ENCODE data around the gene CLSTN2. TPM values are rescaled to one million over a fixed set of nuclear protein-coding genes. Genes with fewer than 3 reads are reported as not detected.

CLSTN2 gene
- total RNA-seq, 1 donor from 2014 or later = 0.74 TPM

DNA sequence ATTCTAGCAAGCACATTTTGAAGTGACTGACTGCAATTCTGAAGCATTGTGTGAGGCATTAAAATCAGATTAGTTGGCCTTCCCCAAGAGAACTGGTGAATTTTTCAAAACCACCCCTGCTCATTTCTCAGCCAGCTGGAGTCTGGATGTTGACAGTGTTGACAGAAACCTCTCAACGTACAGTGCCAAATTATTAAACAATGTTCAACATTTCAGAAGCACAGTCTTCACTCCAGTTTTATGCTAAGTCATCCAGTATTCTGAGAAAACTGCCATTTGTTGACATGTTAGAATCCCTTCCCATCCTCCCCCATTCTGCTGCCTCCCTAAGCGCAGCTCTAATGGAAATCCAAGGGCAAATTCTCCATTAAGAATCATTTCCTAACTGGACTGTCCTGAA lies 373.6 kb downstream of the CLSTN2 start:
- Mint-ChIP-seq H3K27me3 (ENCODE audit: unreplicated experiment) (no peaks in the 10 kb centered on the region), H3K9me3 (ENCODE audit: unreplicated experiment) (no peaks in the 10 kb centered on the region), H3K36me3 (ENCODE audit: low read depth, unreplicated experiment) (no peaks in the 10 kb centered on the region), H3K4me3 (ENCODE audit: unreplicated experiment) (no peak overlapping the region), H3K4me1 (ENCODE audit: unreplicated experiment) (peaks cover 8% of the 10 kb centered on the region), H3K27ac (ENCODE audit: unreplicated experiment) (no peak overlapping the region)
- DNase-seq (ENCODE audit: low spot score) = no peak
- TF ChIP-seq, protein P1, sequence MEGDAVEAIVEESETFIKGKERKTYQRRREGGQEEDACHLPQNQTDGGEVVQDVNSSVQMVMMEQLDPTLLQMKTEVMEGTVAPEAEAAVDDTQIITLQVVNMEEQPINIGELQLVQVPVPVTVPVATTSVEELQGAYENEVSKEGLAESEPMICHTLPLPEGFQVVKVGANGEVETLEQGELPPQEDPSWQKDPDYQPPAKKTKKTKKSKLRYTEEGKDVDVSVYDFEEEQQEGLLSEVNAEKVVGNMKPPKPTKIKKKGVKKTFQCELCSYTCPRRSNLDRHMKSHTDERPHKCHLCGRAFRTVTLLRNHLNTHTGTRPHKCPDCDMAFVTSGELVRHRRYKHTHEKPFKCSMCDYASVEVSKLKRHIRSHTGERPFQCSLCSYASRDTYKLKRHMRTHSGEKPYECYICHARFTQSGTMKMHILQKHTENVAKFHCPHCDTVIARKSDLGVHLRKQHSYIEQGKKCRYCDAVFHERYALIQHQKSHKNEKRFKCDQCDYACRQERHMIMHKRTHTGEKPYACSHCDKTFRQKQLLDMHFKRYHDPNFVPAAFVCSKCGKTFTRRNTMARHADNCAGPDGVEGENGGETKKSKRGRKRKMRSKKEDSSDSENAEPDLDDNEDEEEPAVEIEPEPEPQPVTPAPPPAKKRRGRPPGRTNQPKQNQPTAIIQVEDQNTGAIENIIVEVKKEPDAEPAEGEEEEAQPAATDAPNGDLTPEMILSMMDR (IDR thresholded peaks at IDR 0.05; ENCODE audit: unreplicated experiment) = no peak

DNA sequence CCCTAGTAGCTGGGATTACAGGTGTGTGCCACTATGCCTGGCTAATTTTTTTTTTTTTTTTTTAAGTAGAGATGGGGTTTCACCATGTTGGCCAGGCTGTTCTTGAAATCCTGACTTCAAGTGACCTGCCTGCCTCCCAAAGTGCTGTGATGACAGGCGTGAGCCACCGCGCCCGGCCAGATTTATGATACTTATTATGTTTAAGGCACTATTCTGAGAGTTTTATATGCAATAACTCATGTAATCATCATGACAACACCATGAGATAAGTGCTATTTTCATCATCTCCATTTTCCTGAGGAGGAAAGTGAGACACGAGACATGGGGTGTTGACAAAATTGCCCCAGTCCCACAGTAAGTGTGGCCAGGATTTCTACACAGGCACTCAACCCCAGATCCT lies 376.4 kb downstream of the CLSTN2 start:
- no peak for DNase-seq (ENCODE audit: low spot score)
- H3K36me3 Mint-ChIP-seq (ENCODE audit: low read depth, unreplicated experiment) = no peaks in the 10 kb centered on the region
- no peaks in the 10 kb centered on the region for H3K9me3 Mint-ChIP-seq (ENCODE audit: unreplicated experiment)
- H3K4me1 Mint-ChIP-seq (ENCODE audit: unreplicated experiment) = no peaks in the 10 kb centered on the region
- no peak overlapping the region for H3K4me3 Mint-ChIP-seq (ENCODE audit: unreplicated experiment)
- H3K27ac Mint-ChIP-seq (ENCODE audit: unreplicated experiment) = no peak overlapping the region
- TF ChIP-seq, protein P1 (IDR thresholded peaks at IDR 0.05; ENCODE audit: unreplicated experiment) = no peak
- H3K27me3 Mint-ChIP-seq (ENCODE audit: unreplicated experiment) = no peaks in the 10 kb centered on the region

DNA sequence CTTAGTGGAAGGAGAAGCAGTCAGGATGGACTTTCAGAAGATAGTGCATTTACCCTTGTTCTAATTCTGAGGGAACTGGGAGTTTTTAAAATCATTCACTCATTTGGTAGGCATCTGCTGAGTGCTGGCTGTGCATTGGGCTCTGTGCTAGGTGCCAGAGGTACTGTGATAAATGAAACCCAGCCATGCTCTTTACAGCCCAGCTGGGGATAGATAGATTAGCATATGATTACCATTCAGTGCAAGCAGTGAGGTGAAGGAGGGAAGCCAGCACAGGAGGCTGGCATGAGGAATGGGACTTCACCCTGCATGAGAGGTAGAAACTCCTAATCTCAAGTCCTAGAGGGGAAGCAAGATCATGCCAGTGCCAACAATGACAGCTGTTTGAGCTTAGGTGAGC lies 381.0 kb downstream of the CLSTN2 start:
- no peaks in the 10 kb centered on the region for H3K36me3 Mint-ChIP-seq (ENCODE audit: low read depth, unreplicated experiment)
- H3K27ac Mint-ChIP-seq (ENCODE audit: unreplicated experiment) = no peak overlapping the region
- H3K9me3 Mint-ChIP-seq (ENCODE audit: unreplicated experiment) = no peaks in the 10 kb centered on the region
- TF ChIP-seq, protein P1 (IDR thresholded peaks at IDR 0.05; ENCODE audit: unreplicated experiment) = no peak
- no peaks in the 10 kb centered on the region for H3K27me3 Mint-ChIP-seq (ENCODE audit: unreplicated experiment)
- peaks cover 7% of the 10 kb centered on the region for H3K4me1 Mint-ChIP-seq (ENCODE audit: unreplicated experiment)
- no peak for DNase-seq (ENCODE audit: low spot score)
- no peak overlapping the region for H3K4me3 Mint-ChIP-seq (ENCODE audit: unreplicated experiment)

DNA sequence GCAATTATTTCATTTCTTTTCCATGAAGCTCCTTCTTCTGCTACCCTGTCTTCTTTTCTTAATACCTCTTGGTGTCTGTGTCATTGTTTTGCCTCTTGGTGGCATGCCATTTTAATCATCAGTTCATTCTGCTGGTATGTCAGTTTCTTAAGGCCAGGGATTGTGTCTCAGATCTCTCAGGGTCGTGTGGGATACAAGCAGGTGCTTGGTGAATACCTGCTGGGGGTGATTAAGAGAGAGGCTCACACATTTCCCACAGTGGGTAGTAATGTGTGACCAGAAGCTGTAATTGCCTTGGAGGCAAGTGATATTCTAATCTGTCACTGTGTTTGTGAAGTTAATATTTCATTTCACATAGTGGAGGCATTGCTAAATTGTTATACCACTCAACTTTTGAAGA lies 381.5 kb downstream of the CLSTN2 start:
- Mint-ChIP-seq H3K36me3 (ENCODE audit: low read depth, unreplicated experiment) (no peaks in the 10 kb centered on the region), H3K4me1 (ENCODE audit: unreplicated experiment) (peaks cover 9% of the 10 kb centered on the region), H3K4me3 (ENCODE audit: unreplicated experiment) (no peak overlapping the region), H3K27ac (ENCODE audit: unreplicated experiment) (no peak overlapping the region), H3K27me3 (ENCODE audit: unreplicated experiment) (no peaks in the 10 kb centered on the region), H3K9me3 (ENCODE audit: unreplicated experiment) (no peaks in the 10 kb centered on the region)
- TF ChIP-seq, protein P1 (IDR thresholded peaks at IDR 0.05; ENCODE audit: unreplicated experiment) = no peak
- DNase-seq (ENCODE audit: low spot score) = no peak

DNA sequence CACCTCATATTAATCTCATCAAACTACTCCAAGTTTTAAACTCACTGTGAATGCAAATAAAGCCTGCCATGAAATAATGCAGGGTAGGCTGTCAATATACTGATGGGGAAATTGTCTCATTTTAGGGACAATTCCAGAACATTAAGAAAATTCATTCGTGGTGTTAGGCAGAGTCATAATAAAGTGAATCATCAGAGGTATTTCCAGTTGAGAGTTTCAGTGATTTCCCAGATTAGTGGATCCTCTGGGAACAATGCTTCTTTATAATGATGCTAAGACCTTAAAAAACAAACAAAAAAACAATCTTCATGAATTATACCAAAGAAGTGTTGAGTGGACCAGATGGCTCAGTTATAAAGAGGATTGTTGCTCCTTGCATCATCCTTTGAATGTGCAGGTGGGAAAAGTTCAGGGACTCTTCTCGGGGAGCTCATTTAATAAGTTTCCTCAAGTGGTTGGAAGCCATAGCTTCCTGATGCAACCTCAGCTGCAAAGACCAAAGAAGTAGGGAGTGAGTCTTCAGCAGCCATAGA lies 381.9 kb downstream of the CLSTN2 start:
- H3K27me3 Mint-ChIP-seq (ENCODE audit: unreplicated experiment) = no peaks in the 10 kb centered on the region
- no peak for DNase-seq (ENCODE audit: low spot score)
- H3K9me3 Mint-ChIP-seq (ENCODE audit: unreplicated experiment) = no peaks in the 10 kb centered on the region
- no peak overlapping the region for H3K4me3 Mint-ChIP-seq (ENCODE audit: unreplicated experiment)
- peaks cover 9% of the 10 kb centered on the region for H3K4me1 Mint-ChIP-seq (ENCODE audit: unreplicated experiment)
- TF ChIP-seq, protein P1 (IDR thresholded peaks at IDR 0.05; ENCODE audit: unreplicated experiment) = no peak
- H3K27ac Mint-ChIP-seq (ENCODE audit: unreplicated experiment) = no peak overlapping the region
- H3K36me3 Mint-ChIP-seq (ENCODE audit: low read depth, unreplicated experiment) = no peaks in the 10 kb centered on the region
